T follicular helper cell (primary cell): ENCODE data around the gene KRTAP4-11.
"Not testable (repeated sequence)": the region's sequence is repeated elsewhere in the genome, so short reads cannot be mapped to it uniquely, and the experiment has no call there.

ENCODE experiments used
- DNase-seq: peaks from one replicate; pipeline ENCODE4 v3.0.0-alpha.2; 2020; ENCODE audit warnings: low read depth

The KRTAP4-11 gene

GRCh38 chr17:41084100-41084856 is 33.9 kb downstream of the KRTAP4-11 start, which contains the start of gene KRTAP4-7:
KRTAP4-7 (plus strand) TSS chr17:41084150; CDS start chr17:41084207, 57 bp downstream.
- not testable (repeated sequence) for DNase-seq

- not testable (repeated sequence) for DNase-seq
Measured at GRCh38 chr17:41083427-41083826, 34.7 kb downstream of the KRTAP4-11 start.

DNA sequence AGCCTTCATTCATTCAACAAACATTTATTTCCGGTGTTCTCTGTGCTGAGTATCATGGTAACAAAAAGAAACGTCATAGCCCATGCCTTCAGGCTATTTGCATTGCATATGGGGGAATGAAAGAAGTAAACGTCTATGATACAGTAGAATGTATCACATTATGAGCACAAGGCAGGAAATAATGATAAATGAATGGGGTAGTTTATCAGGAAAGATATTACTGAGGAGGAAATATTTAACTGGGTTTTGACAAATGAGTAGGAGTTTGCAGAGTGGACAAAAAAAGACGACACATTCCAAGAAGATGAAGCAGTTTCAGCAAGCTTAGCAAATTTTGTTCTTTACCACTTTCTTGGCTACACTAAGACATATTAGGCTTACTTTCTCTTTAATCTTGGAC is 35.5 kb downstream of the KRTAP4-11 start:
- DNase-seq, result no peak

DNA sequence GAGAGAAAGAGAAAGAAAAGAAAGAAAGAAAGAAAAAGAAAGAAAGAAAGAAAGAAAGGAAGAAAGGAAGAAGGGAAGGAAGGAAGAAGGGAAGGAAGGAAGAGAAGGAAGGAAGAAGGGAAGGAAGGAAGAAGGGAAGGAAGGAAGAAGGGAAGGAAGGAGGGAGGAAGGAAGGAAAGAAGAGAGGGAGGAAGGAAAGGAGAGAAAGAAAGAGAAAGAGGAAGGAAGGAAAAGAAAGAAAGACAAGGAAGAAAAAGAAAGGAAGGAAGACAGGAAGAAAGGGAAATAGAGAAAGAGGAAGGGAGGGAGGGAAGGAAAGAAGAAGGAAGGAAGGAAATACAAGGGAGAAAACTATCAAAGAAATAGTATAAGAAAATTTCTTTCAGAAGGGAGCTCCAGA is 41.4 kb downstream of the KRTAP4-11 start:
- no peak for DNase-seq

- no peak for DNase-seq
Measured at GRCh38 chr17:41073676-41074075, 44.5 kb downstream of the KRTAP4-11 start.

DNA sequence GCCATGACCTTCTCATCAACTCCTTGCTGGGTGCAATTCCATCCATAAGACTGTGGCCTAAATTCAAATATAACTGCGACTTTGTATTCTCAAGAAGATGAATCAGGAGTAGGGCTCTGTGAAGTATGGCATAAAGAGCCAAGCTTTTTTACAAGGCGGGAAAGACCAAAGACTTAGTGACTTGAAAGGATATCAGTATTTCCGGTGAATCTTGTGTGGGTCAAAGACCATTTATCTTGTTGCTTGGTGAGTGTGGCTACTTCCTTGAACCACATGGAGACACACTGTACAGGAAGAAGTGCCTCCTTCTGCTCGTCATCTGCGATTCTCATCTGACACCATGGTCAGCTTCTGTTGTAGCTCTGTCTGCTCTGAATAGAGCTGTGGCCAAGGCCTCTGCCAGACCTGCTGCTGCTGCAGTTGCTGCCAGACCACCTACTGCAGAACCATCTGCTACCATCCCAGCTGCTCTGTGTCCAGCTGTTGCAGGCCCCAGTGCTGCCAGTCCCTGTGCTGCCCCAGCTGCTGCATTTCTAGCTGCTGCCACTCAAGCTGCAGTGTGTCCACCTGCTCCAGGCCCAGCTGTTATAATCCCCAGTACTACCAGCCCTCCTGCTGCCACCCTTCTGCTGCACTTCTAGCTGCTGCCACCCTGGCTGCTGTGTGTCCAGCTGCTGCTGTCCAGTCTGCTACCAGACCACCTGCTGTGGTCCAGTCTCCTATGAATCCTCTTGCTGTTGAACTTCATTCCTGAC is 46.4 kb downstream of the KRTAP4-11 start:
- DNase-seq, result no peak

DNA sequence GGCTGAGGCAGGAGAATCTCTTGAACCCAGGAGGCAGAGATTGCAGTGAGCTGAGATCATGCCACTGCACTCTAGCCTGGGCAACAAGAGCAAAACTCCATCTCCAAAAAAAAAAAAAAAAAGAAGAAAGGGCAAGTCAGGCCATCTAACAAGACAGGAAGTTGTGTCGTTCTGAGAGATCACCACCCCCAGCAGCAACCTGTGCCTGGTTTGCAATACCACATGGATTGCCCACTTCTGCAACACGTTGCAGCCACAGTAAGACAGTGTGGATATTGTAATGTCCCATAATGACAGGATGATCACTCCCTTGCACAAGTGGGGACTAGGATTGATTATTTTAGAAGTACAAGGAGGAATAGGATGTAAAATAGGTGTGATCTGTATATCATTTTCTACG is 49.1 kb downstream of the KRTAP4-11 start:
- DNase-seq, result no peak

- no peak for DNase-seq
Measured at GRCh38 chr17:41067281-41067680, 50.9 kb downstream of the KRTAP4-11 start.
